ENCODE measurements around the gene PARP15.

DNA sequence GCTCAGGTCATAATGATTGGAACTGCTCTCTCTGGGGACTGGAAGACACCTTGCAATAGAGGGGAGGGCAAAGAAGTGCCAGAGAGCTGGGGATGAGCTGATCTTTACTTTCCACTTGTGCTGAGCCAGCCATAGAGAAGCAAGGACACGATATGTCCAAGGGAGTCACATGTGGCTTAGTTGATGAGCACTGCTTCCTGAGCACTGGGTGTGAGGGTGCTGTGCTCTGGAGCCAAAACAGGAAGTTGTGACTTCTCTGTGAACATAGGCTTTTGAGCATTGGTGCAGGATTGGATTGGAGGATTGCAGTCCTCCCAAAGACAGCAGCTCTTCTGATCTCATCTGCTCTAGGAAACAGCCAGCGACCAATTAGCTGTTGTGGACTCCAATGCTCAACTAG, 109.8 kb downstream of the PARP15 start:
- no peak for TF ChIP-seq SIN3A (IDR thresholded peaks at IDR 0.05; ENCODE audit: low read depth)
- TF ChIP-seq, protein P1, sequence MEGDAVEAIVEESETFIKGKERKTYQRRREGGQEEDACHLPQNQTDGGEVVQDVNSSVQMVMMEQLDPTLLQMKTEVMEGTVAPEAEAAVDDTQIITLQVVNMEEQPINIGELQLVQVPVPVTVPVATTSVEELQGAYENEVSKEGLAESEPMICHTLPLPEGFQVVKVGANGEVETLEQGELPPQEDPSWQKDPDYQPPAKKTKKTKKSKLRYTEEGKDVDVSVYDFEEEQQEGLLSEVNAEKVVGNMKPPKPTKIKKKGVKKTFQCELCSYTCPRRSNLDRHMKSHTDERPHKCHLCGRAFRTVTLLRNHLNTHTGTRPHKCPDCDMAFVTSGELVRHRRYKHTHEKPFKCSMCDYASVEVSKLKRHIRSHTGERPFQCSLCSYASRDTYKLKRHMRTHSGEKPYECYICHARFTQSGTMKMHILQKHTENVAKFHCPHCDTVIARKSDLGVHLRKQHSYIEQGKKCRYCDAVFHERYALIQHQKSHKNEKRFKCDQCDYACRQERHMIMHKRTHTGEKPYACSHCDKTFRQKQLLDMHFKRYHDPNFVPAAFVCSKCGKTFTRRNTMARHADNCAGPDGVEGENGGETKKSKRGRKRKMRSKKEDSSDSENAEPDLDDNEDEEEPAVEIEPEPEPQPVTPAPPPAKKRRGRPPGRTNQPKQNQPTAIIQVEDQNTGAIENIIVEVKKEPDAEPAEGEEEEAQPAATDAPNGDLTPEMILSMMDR (IDR thresholded peaks at IDR 0.05 in 2 of 3, conservative IDR thresholded peaks at IDR 0.05 in 1 of 3; ENCODE audit: borderline replicate concordance in 1 of 3, insufficient read depth in 1 of 3, low read depth in 2 of 3, low read length in 2 of 3): no peak
- no peak for TF ChIP-seq POLR2AphosphoS5 (IDR thresholded peaks at IDR 0.05; ENCODE audit: low read depth, low read length)
- TF ChIP-seq TCF7L2 (IDR thresholded peaks at IDR 0.05; ENCODE audit: borderline replicate concordance, extremely low read depth, insufficient read depth, insufficient read length): no peak
- no peak for TF ChIP-seq JUND (IDR thresholded peaks at IDR 0.05)
- TF ChIP-seq, protein P2, sequence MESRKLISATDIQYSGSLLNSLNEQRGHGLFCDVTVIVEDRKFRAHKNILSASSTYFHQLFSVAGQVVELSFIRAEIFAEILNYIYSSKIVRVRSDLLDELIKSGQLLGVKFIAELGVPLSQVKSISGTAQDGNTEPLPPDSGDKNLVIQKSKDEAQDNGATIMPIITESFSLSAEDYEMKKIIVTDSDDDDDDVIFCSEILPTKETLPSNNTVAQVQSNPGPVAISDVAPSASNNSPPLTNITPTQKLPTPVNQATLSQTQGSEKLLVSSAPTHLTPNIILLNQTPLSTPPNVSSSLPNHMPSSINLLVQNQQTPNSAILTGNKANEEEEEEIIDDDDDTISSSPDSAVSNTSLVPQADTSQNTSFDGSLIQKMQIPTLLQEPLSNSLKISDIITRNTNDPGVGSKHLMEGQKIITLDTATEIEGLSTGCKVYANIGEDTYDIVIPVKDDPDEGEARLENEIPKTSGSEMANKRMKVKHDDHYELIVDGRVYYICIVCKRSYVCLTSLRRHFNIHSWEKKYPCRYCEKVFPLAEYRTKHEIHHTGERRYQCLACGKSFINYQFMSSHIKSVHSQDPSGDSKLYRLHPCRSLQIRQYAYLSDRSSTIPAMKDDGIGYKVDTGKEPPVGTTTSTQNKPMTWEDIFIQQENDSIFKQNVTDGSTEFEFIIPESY (IDR thresholded peaks at IDR 0.05; ENCODE audit: extremely low read depth, insufficient replicate concordance, low read length): no peak
- no peak for TF ChIP-seq POLR2A (IDR thresholded peaks at IDR 0.05; ENCODE audit: borderline replicate concordance, extremely low read depth, insufficient read depth, insufficient read length)
- TF ChIP-seq RAD21 (IDR thresholded peaks at IDR 0.05; ENCODE audit: low read depth): no peak
